Endothelial cell of umbilical vein (primary cell): ENCODE data around the gene MAP7D3. TPM values are rescaled to one million over a fixed set of nuclear protein-coding genes. Genes with fewer than 3 reads are reported as not detected.

Experiments
- BruUV-seq: library from RNA; stranded (reverse); fragments of 400-500 nt; replicated peaks from 2 replicates; lab custom pipeline; 2021; lab: Mats Ljungman, UMichigan
- CTCF ChIA-PET: fragments of 300-600, 350-600 bp; sonication (Branson Sonifier 250); formaldehyde crosslinking; loops from one replicate; lab custom pipeline; 2021; ENCODE audit warnings: antibody characterized with exemption, inconsistent platforms; lab: Charles Lee
- POLR2A ChIA-PET: fragments of 300-600, 350-600 bp; sonication (Branson Sonifier 250); formaldehyde crosslinking; loops from one replicate; lab custom pipeline; 2021; ENCODE audit warnings: antibody characterized with exemption, inconsistent platforms; lab: Charles Lee
- DNase-seq: peaks from one replicate; pipeline ENCODE4 v3.0.0-alpha.2; 2011; ENCODE audit warnings: low read depth, low spot score
- FAIRE-seq: peaks from 2 replicates; lab custom pipeline; 2011; peaks lifted over from hg19 to GRCh38; lab: Jason Lieb, UNC
- H2AFZ ChIP-seq: 2 replicates; pipeline ENCODE4 v1.6.0; 2012; ENCODE audit warnings: low read depth, low read length, control low read depth, inconsistent platforms
- H3K27ac ChIP-seq: 2 replicates; pipeline ENCODE4 v1.5.1; 2011; ENCODE audit warnings: low read depth, mild to moderate bottlenecking, control low read depth, low read length, moderate library complexity; ENCODE audit not compliant: insufficient read depth
- H3K27me3 ChIP-seq, 2 experiments: 2 replicates each; pipeline versions ENCODE4 v1.6.0 to v1.6.1; 2011; ENCODE audit warnings: low read length in 2 of 2, mixed read lengths in 1 of 2; ENCODE audit not compliant: control insufficient read depth in 2 of 2, insufficient read depth in 2 of 2
- H3K36me3 ChIP-seq, 2 experiments: 2 replicates in 1 of 2; 3 replicates in 1 of 2; pipeline ENCODE4 v1.5.1; 2011; ENCODE audit warnings: low read length in 2 of 2, mild to moderate bottlenecking in 1 of 2, moderate library complexity in 1 of 2; ENCODE audit not compliant: control insufficient read depth in 2 of 2, insufficient read depth in 2 of 2; ENCODE audit errors: extremely low read depth in 1 of 2
- H3K4me1 ChIP-seq: 3 replicates; pipeline ENCODE4 v1.5.1; 2011; ENCODE audit warnings: mild to moderate bottlenecking, low read length; ENCODE audit not compliant: control insufficient read depth, insufficient read depth; ENCODE audit errors: extremely low read depth
- H3K4me2 ChIP-seq: 2 replicates; pipeline ENCODE4 v1.6.1; 2011; ENCODE audit warnings: low read length, control low read depth, mixed read lengths; ENCODE audit not compliant: insufficient read depth
- H3K4me3 ChIP-seq, 3 experiments: fragments of 200-600 bp in 1 of 3; sonication (generic), shearing (Covaris generic) in 1 of 3; replicated peaks in 1 of 3; 2 replicates each; pipeline ENCODE4 v1.5.1; 2011 to 2016; ENCODE audit warnings: control low read depth in 3 of 3, low read length in 3 of 3, mild to moderate bottlenecking in 2 of 3, inconsistent platforms in 1 of 3, low read depth in 1 of 3, moderate library complexity in 1 of 3; ENCODE audit not compliant: insufficient read depth in 1 of 3
- H3K79me2 ChIP-seq: 2 replicates; pipeline ENCODE4 v1.6.0; 2012; ENCODE audit warnings: low read length, inconsistent platforms; ENCODE audit not compliant: control insufficient read depth, insufficient read depth
- H3K9ac ChIP-seq: replicated peaks from 2 replicates; pipeline ENCODE3; 2011; ENCODE audit warnings: low read length, control low read depth; ENCODE audit not compliant: insufficient read depth; ENCODE audit errors: extremely low read depth
- H3K9me1 ChIP-seq: replicated peaks from 3 replicates; pipeline ENCODE4 v1.6.0; 2011; ENCODE audit warnings: mild to moderate bottlenecking, low read length; ENCODE audit not compliant: control insufficient read depth, insufficient read depth; ENCODE audit errors: extremely low read depth
- H3K9me3 ChIP-seq: replicated peaks from 2 replicates; pipeline ENCODE4 v1.5.1; 2012; ENCODE audit warnings: low read length, inconsistent platforms; ENCODE audit not compliant: control insufficient read depth, insufficient read depth
- H4K20me1 ChIP-seq: replicated peaks from 2 replicates; pipeline ENCODE3; 2011; ENCODE audit warnings: mild to moderate bottlenecking, low read length; ENCODE audit not compliant: control insufficient read depth, insufficient read depth; ENCODE audit errors: extremely low read depth
- CTCF ChIP-seq, 2 donors: IDR thresholded peaks; 1 replicate in 1 of 2; 2 replicates in 1 of 2; pipeline ENCODE4 v1.5.1; 2011; ENCODE audit warnings: low read length in 2 of 2, mild to moderate bottlenecking in 2 of 2, moderate library complexity in 2 of 2, control low read depth in 1 of 2, inconsistent platforms in 1 of 2, low read depth in 1 of 2; ENCODE audit not compliant: insufficient read depth in 1 of 2; ENCODE audit errors: extremely low read depth in 1 of 2
- EZH2 ChIP-seq: IDR thresholded peaks from 2 replicates; pipeline ENCODE4 v1.6.1; 2012; ENCODE audit warnings: borderline replicate concordance, low read depth, mild to moderate bottlenecking, moderate library complexity, low read length, inconsistent platforms; ENCODE audit not compliant: severe bottlenecking
- FOS ChIP-seq: IDR thresholded peaks from 2 replicates; pipeline ENCODE4 v1.6.1; 2011; ENCODE audit warnings: mild to moderate bottlenecking, low read length, moderate library complexity, borderline replicate concordance; ENCODE audit not compliant: insufficient read depth
- GATA2 ChIP-seq: IDR thresholded peaks from 2 replicates; pipeline ENCODE4 v1.7.0; 2011; ENCODE audit warnings: low read depth, mild to moderate bottlenecking, moderate library complexity, mixed read lengths, low read length; ENCODE audit not compliant: insufficient read length, insufficient read depth
- JUN ChIP-seq: IDR thresholded peaks from 2 replicates; pipeline ENCODE4 v1.6.1; 2011; ENCODE audit warnings: borderline replicate concordance, low read depth; ENCODE audit not compliant: insufficient read length, insufficient read depth
- MAX ChIP-seq: IDR thresholded peaks from 2 replicates; pipeline ENCODE4 v1.6.1; 2011; ENCODE audit not compliant: insufficient read depth, insufficient read length
- MYC ChIP-seq: IDR thresholded peaks from one replicate; pipeline ENCODE4 v1.6.1; 2011; ENCODE audit warnings: mild to moderate bottlenecking, low read depth, low read length
- POLR2A ChIP-seq: IDR thresholded peaks from 2 replicates; pipeline ENCODE4 v1.6.1; 2012; ENCODE audit warnings: low read depth, mild to moderate bottlenecking, control low read depth, low read length
- POLR2AphosphoS5 ChIP-seq: IDR thresholded peaks from 2 replicates; pipeline ENCODE4 v1.6.1; 2012; ENCODE audit warnings: low read depth, mild to moderate bottlenecking, control low read depth, low read length, moderate library complexity; ENCODE audit not compliant: insufficient read depth
- dilution Hi-C: fragments of 300-500 bp; cut with MboI; formaldehyde crosslinking; loops from one replicate; pipeline ENCODE4 v1.15.0; 2019; ENCODE audit warnings: low sequenced_read_pairs; ENCODE audit not compliant: extremely low pct_ligation_motif_present
- intact Hi-C: fragments of 100-400 bp; cut with micrococcal nuclease; formaldehyde crosslinking; loops from one replicate; pipeline ENCODE4 v1.10.0; 2022
- polyA plus RNA-seq, 4 experiments: library from polyadenylated mRNA; depleted of rRNA in 3 of 4; stranded (reverse) in 3 of 4; unstranded in 1 of 4; fragments of >200 nt; gene quantifications; 2 replicates each; pipeline versions ENCODE4 v1.2.1 to v1.2.3, GENCODE V29; 2011 to 2012; ENCODE audit warnings: missing spikeins in 1 of 4
- total RNA-seq: library from RNA; stranded (reverse); gene quantifications from 2 replicates; pipeline ENCODE4 v1.2.3, GENCODE V29; 2021

MAP7D3 gene
- total and polyA plus RNA-seq, 2 donors (not counting 3 experiments of a cell fraction or from before 2014, with no cell fraction given): 6.5 to 22.8 TPM

- no peak overlapping the region for H3K4me2 ChIP-seq
- DNase-seq: no peak
- H3K4me3 ChIP-seq: no peak overlapping the region
- peaks cover 3 to 11% of the 10 kb centered on the region in 2 experiments for H3K36me3 ChIP-seq
- CTCF ChIA-PET: interaction anchor here (1.2 to 1.7 kb wide), 3 partner anchors 47 to 194 kb away, joined by 4 to 9 read pairs (median 4); no protein-coding TSS in a partner anchor
- POLR2A ChIA-PET: no interaction called here
- H2AFZ ChIP-seq: no peak overlapping the region
- no peak overlapping the region for H3K9ac ChIP-seq
- dilution Hi-C loops: no loop called here
- no peak for FAIRE-seq
- BruUV-seq: no TSS peak
- no peaks in the 10 kb centered on the region for H3K27me3 ChIP-seq
- no peaks in the 10 kb centered on the region for H3K9me3 ChIP-seq
- intact Hi-C loops: loop anchor here (2.0 kb wide), 2 partner anchors 37 to 47 kb away; no protein-coding TSS in a partner anchor
- no peaks in the 10 kb centered on the region for H3K79me2 ChIP-seq
- H4K20me1 ChIP-seq: no peaks in the 10 kb centered on the region
- no peaks in the 10 kb centered on the region for H3K9me1 ChIP-seq
- no peak for TF ChIP-seq FOS
- TF ChIP-seq GATA2: no peak
- TF ChIP-seq EZH2: no peak
- TF ChIP-seq POLR2AphosphoS5: no peak
- TF ChIP-seq MAX: no peak
- TF ChIP-seq POLR2A: no peak
- TF ChIP-seq MYC: no peak
- no peak for TF ChIP-seq JUN
- TF ChIP-seq CTCF (IDR thresholded peaks at IDR 0.05; ENCODE audit: extremely low read depth in 1 of 2, insufficient read depth in 1 of 2, low read depth in 1 of 2, low read length in 2 of 2): no peak
- H3K4me1 ChIP-seq: peaks cover 14% of the 10 kb centered on the region
- H3K27ac ChIP-seq: no peak overlapping the region
Measured at GRCh38 chrX:136221851-136222513, 29.2 kb downstream of the MAP7D3 start.
